WTC11 (cell line): ENCODE measurements around the gene GSG1L.

Experiments
- TF ChIP-seq, protein P1 (sequence below): sonication (generic); formaldehyde crosslinking; IDR thresholded peaks from 2 replicates; pipeline ENCODE4 v1.8.1; 2022; ENCODE audit warnings: low read depth, missing genetic modification reagents, borderline replicate concordance
- TF ChIP-seq, protein P2 (sequence below): fragments of 200-600 bp; IDR thresholded peaks from 2 replicates; pipeline ENCODE4 v1.8.0; 2022; ENCODE audit warnings: antibody characterized with exemption

DNA sequence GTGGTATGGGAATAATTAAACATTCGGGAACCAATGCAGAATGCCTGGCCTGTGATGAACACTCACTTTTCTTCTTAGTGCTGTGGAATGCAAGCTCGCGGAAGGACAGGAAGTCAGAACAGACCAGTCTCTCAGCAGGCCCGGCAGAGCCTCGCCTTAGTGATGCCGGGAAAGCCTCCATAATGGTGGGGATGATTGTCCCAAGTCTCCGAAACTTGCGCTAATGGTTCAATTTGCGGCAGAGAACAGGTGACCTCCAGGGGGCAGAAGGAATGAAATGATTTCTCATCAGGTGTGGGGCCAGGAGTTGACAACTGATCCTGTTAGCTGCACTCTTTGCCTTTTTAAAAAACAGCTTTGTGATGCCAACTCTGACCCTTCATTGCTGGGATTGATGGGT, 170.6 kb downstream of the GSG1L start:
- TF ChIP-seq, protein P1, sequence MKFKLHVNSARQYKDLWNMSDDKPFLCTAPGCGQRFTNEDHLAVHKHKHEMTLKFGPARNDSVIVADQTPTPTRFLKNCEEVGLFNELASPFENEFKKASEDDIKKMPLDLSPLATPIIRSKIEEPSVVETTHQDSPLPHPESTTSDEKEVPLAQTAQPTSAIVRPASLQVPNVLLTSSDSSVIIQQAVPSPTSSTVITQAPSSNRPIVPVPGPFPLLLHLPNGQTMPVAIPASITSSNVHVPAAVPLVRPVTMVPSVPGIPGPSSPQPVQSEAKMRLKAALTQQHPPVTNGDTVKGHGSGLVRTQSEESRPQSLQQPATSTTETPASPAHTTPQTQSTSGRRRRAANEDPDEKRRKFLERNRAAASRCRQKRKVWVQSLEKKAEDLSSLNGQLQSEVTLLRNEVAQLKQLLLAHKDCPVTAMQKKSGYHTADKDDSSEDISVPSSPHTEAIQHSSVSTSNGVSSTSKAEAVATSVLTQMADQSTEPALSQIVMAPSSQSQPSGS (CRISPR knock-in tag), result no peak
- TF ChIP-seq, protein P2, sequence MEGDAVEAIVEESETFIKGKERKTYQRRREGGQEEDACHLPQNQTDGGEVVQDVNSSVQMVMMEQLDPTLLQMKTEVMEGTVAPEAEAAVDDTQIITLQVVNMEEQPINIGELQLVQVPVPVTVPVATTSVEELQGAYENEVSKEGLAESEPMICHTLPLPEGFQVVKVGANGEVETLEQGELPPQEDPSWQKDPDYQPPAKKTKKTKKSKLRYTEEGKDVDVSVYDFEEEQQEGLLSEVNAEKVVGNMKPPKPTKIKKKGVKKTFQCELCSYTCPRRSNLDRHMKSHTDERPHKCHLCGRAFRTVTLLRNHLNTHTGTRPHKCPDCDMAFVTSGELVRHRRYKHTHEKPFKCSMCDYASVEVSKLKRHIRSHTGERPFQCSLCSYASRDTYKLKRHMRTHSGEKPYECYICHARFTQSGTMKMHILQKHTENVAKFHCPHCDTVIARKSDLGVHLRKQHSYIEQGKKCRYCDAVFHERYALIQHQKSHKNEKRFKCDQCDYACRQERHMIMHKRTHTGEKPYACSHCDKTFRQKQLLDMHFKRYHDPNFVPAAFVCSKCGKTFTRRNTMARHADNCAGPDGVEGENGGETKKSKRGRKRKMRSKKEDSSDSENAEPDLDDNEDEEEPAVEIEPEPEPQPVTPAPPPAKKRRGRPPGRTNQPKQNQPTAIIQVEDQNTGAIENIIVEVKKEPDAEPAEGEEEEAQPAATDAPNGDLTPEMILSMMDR, result 0 out of 2 replicates have a peak, but pooled peaks have one; percentile 22
